Posterior vena cava (tissue), 2 donors: ENCODE data around the gene LIN7A. TPM values are rescaled to one million over a fixed set of nuclear protein-coding genes. Genes with fewer than 3 reads are reported as not detected.

Source experiments
- DNase-seq: peaks from one replicate; pipeline ENCODE4 v3.0.0-alpha.2; 2020; ENCODE audit warnings: low spot score
- intact Hi-C, 2 donors: fragments of 100-400 bp; cut with DNase I; formaldehyde crosslinking; loops; one replicate each; pipeline versions ENCODE4 v1.14.1 to v1.14.2; 2022 to 2023
- total RNA-seq, 2 donors: library from RNA; stranded (reverse); fragmentation: NEBNext Ultra II Directional; extraction: Animal tissue kit (Norgen Biotek cat#: 25700); gene quantifications; one replicate each; pipeline ENCODE4 v1.2.1, GENCODE V29; 2021
- donor health status: DM: yes; HTN: yes; CAD: no.
- donor health status: DM: yes; HTN: yes; CAD: no.

The LIN7A gene
- total RNA-seq, 2 donors from 2014 or later: 2.4 to 3.6 TPM

DNA sequence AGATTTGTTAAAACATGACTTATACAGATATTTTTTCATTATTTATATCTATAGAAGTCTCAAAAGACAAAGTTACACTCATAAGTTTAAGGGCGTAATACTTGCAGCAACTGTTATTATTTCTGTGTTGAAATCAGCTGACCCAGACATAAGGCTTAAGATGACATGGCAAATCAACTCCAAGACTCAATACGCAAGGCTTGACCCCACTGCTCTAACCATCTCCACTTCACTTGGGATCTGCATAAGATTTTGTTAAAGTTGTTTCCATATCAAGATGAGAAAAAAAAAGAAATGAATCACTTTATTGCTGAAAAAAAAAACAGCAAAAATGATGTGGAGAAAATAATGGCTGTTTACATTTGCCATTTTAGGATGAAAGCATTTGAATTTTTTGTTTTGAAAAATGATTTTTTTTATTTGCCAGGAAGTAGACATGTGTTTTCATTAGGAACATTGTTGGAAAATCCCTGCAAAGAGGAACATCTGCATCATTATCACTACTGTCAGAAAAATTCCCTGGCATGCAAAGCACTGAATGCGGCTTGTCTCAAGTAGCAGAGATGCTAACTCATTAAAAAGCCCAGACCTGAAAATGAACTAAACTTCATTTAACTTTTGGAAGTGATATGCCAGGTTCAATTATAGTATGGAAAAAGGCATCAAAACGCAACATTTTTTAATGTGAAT, 73.5 kb downstream of the LIN7A start:
- intact Hi-C loops: no loop called here
- DNase-seq: no peak

DNA sequence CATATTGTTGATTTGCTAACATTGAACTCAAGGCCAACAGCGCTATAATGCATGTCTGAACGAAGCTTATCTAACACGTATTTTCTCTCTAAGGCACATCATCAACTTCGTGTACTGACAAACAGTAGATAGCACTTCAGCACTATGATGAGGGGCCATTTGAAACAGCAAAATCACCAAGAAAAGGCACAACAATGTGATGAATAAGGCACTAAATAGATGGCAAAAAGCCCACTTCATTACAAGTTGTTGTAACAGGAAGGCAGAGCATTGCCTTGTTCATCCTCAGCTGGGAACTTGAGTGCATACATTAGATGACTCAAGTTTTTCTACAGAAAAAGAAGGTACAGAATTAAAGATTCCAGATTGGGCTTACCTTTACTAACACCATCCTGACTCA, 75.2 kb downstream of the LIN7A start:
- DNase-seq: no peak
- intact Hi-C loops: no loop called here

DNA sequence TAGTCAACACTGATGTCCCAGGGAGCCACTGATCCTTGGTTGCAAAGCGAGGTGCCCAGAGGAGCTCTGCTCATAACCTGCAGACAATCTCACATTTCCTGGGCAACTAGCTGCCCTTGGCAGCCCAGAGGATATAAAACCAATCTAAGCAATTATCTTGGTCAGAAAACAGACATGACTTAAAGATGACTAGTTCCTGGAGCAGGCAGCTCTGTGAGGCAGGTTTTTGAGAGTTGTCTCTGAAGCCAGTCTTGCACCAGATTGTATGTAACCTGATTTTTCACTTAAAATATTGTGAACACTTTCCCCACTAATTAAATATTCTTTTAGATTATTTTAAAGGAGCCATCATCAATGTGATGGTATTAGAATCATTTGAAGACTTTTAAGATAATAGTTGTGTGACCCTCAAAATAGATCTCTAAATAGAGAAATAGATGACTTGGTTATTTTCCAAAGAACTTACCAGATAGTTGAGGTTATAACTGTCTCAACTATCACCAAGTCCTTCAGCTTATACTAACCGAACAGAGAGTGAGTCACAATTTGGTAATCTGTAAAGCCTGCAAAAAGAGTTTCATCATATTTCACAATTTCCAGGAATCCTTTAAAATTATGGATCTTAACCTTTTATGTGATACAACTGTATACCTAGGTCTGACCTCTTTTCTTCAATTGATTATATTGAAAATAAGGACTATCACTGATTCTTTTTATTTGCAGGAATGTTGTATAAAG, 75.9 kb downstream of the LIN7A start:
- intact Hi-C loops: no loop called here
- DNase-seq: no peak

DNA sequence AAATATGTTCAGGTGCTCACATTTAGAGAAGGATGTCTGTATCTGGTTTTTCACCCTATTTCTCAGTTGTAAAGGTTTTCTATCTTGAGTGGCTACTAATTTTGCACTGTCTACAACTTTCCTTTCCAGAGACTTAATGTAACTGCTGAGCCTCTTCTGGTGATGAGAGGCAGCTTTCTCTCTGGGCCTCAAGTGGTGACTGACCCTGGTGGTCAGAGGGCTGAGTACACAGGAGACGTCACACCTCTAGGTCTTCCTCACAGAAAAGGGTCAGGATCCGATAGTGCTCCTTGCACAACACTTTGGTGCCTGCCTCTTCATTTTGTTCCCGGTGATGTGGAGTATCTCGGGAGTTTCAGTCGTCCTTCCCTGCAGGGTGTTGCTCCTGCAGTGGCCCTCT, 76.8 kb downstream of the LIN7A start:
- DNase-seq: no peak
- intact Hi-C loops: no loop called here

DNA sequence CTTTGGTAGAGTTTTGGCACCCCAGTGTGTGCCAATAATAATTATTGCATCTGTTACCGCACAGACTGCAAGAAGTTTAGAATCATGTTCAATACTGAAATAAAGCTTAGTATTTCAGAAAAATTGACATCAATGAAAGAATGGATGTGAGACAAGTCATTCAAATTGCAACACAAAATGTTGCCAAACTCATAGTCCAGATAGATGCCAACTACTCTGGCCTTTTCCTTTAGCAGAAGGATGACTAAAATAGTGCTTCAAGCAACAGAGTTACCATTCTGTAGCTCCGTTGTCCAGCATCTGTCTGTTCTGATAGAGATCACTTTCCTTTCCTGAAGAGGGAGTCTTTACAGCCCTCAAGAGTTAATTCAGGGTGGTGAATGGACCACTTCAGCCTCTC, 77.5 kb downstream of the LIN7A start:
- intact Hi-C loops: no loop called here
- DNase-seq: no peak

DNA sequence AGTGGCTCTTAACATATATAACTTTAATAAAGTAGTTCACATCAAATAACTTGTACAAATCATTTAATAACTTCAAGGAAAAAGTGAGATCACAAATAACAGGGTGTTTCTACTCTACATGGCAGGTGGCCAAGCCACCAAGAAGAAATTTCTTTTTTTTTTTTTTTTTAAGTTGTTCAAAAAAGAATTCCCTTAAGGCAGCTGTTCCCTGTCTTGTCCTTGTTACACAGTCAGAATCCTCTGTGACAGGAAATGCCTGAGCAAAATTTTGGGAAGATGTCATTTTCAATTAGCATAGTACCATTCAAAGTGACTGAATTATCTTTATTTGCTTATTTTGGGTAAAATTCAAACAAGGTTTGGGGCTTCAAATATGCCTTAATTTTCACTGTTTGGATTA, 79.4 kb downstream of the LIN7A start:
- intact Hi-C loops: no loop called here

DNA sequence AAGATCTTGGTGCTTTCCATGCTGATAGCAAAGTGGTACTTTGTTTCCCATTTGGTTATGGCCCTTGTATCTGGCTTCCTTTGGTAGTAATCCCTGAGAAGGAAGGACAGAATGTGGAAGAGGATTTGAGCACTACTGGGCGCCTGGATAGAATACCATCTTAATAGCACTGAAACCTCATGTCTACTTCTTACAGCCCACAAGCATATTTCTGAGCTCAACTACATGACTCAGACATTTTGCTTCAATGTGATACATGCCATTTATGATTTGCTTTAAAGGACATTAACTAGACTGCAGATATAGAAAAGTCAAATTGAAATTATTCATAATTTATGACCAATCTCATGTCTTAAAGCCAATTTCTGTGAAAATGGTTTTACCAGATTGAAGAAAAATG, 80.4 kb downstream of the LIN7A start:
- intact Hi-C loops: no loop called here
- DNase-seq: no peak

More for the DNA sequence above, 79.4 kb downstream of the LIN7A start:
- DNase-seq: no peak

DNA sequence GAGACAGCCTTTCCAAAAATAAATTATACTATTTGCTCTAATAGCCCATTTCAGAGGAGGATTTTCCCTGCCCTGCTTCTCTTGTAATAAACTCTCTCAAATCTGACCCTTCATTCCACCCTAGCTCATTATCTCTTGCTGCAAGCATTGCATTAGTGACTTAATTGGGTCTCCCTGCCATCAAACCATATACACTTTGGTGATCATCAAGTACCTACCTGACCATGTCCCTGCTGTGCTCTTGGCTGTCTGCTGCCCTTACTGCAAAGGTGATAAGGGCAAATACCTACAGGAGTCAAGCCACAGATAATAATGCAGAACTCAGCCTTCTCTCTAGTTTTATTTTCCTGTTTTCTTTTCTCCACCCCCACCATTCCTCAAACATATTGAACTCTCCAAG, 88.4 kb downstream of the LIN7A start:
- intact Hi-C loops: no loop called here
- DNase-seq: no peak

DNA sequence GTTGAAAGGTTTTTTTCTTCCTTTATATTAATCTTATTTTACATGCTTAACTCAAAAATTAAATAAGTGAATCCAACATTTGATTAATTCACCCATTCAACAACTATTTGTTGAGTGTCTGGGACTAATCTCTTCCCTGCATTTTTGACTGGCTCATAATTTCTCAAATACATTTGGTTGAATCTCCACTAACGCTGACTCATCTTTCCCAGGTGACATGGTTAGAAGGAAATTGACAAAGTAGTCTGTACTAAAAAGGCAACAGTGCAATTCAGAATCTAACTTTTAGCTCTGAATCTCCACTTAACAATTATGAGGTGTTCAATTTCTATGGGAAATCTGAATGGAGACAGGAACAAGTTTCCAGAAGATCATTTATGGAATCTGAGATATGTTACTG, 88.9 kb downstream of the LIN7A start:
- intact Hi-C loops: no loop called here
- DNase-seq: no peak

DNA sequence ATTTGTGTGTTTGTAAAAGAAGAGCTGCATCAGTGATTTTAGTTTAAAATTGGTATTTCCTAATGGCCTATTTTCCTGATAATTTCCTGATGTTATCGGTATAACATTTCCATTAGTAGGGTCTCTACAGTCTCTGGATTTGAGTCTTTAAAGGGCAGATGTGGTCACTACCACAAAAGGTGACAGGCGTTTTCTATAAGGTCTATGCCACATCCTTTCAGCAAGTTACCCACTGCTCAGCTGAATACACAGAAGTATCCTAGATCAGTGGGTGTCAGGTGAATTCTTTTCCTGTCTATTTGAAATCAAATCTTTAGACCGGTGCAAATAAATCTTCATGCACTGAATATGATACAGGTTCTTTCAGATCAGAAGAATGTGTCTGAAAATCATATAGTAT, 90.2 kb downstream of the LIN7A start:
- intact Hi-C loops: no loop called here
- DNase-seq: no peak

DNA sequence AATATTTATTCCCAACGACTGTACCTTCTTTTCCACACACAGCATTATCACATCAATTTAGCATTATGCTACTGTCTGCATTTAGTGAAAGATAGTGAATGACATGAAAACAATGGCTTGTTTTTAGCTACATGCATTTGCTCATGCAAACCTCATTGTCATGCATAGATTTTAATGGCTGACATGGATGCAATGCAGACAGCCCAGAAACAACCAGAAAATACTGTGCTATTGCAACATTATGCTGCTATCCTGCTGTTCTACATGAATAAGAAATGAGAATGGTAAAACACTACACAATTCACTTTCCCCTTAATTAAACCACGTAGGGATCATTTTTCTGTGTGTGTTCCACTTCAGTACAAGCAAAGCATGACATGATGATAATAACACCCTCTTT, 90.8 kb downstream of the LIN7A start:
- intact Hi-C loops: no loop called here
- DNase-seq: no peak

DNA sequence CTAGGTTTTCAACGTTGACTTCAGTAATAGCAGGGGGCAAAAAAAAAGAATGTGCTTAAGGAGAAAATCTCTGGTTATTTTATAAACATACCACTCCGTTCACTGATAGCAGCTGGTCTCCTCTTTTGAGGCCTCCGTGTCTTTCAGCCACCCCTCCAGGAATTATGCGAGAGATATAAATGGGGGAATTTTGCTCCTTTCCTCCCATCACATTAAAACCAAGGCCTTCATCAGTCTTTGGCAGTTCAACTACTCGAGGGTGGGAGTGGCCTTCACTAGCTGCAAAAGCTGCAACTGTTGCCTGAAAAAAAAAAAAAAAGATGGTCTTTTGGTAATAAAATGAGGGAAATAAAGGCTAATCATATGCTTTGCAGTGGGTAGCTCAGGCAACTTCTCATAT, 92.1 kb downstream of the LIN7A start:
- intact Hi-C loops: no loop called here

DNA sequence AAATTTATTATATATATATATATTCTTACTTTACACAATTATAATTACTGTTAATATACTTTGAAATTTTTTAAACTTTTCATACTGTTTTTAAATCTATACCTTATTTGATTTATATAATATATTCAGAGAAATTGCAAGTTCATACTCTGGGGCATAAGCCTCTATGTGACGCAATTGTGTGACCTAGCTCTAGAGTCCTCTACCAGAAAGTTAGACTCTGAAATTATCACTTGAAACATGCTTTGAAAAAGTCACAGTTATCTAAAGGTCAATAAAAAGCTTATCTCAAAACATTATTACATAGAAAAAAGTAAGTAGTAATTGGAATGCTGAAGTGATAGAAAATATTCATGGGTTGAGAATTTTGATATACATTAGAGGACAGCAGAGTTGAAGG, 93.8 kb downstream of the LIN7A start:
- intact Hi-C loops: no loop called here
- no peak for DNase-seq

More for the DNA sequence above, 92.1 kb downstream of the LIN7A start:
- DNase-seq: no peak

DNA sequence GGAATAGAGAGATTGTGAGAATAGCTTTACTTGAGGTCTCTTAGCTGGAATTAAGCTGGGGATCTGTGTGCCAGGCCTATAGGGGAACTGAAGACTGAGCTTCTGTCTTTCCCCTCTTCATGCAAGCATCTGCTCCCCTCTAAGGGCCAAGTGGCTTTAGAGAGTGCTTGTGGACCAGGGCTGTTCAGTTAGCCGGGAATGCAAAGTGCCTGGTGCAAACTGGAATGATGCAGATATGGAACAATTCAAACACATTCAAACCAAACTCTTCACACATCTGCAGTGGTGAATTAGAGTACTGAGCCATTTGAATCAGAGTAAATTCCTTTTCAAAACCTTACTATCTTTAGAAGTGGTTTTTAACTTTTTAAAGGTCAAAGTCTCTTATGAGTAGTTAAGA, 99.0 kb downstream of the LIN7A start:
- DNase-seq: no peak
- intact Hi-C loops: no loop called here

DNA sequence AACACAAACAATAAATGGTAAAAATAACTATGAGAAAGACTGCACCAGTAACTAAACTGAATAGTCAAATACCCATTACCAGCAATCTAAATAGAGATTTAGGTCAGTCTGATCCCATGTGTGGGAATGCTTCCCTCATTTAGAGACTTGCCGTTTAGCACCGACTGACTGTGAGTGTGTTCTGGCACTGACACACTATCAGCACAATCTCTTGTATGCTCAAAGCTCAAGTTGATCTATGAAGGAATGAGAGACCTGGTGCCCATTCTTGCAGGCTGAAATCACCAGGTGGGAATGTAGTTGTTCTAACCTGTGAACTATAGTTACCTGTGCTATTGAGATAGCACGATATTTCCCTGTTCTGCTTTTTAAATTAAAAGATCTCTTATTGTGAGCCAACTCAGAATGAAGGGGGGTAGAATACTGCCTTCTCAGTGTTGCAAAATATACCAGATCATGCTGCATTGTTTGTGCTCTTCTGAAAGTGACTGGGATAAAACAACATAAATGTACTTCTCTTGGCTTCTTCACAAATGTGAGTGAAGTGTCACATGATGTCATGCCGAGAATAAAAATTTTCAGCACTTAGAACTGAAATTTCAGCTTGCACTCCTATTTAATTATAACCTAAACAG, 99.6 kb downstream of the LIN7A start:
- DNase-seq: no peak
- intact Hi-C loops: no loop called here

DNA sequence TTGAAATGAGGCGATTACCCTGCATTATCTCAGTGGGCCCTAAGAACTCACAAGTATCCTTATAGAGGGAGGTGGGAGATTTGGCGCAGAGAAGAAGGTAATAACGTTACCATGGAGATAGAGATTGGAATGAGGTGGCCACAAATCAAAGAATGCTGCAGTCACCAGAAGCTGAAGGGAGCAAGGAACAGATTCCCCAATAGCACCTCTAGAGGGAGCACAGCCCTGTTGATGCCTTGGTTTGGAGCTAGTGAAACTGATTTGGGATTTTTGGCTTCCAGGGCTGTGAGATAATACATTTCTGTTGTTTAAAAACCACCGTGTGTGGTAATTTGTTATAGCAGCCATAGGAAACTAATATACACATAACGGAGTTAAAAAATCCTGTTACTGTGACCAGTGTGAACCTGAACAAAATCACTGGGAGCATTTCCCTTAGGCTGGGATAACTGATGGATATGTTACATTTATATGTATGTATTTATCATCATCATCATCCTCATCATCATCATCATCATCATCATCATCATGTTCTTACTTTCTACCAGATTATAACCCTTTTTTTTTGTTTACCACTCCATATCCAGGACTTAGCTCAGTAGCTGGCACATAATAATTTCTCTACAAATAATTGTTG, 100.3 kb downstream of the LIN7A start:
- intact Hi-C loops: no loop called here
- no peak for DNase-seq

DNA sequence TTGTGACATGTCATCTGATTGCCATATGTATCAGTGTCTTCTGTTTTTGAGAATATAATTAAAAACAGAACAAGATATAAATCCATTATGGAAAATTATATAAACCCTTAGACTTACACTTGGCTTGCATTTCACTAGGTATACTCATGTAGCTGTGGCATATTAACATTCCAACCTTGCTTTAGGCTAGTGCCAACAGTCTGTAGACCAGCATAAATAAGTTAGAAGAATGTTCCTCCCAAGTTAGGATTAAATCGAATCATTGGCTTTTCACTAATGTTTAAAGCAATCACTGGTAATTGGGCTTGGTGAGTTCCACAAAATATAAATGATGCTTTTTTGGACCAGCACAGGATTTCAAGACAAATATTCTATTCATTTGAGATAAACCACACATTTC, 103.0 kb downstream of the LIN7A start:
- intact Hi-C loops: no loop called here
- no peak for DNase-seq

DNA sequence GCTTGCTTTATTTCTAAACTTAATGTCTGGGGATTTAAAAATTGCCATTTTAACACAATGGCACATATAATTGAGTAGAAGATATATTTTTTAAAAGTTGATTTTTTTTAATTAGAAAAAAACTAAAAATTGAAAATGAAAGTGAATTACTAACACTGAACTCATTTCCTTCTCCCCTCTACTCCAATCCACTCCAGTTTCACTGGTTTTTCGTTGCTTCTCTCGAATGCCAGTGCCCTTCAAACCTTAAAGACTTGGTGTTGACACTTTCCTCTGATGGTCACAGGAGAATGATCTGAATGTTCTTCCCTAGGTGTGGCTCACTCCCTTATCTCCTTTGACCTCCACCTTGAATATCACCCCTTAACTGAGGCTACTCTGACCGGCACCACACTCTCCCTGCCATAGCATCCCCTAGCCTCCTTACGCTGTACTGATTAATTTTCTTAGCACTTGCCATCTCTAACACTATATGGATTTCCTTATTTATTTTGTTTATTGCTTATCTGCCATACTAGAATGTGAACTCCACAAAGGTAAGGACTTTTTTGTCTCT, 107.1 kb downstream of the LIN7A start:
- no peak for DNase-seq
- intact Hi-C loops: no loop called here

DNA sequence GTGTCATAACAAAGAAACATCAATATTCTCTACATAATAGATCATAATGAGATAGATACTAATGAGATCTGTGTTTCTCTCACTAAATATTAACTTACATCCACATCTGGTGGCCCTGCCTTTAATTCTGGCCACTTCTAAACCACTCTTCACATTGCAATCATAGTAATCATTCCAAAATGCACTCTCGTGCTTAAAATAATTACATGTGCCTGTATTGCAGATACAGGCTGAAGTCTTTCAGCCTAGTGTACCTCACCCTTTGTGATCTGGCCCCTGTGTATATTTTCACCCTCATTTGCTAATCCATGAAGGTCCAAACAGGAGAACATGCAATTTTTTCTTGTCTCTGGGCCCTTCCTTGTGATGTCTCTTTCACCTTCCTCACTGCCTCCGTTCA, 108.0 kb downstream of the LIN7A start:
- intact Hi-C loops: no loop called here
- no peak for DNase-seq

DNA sequence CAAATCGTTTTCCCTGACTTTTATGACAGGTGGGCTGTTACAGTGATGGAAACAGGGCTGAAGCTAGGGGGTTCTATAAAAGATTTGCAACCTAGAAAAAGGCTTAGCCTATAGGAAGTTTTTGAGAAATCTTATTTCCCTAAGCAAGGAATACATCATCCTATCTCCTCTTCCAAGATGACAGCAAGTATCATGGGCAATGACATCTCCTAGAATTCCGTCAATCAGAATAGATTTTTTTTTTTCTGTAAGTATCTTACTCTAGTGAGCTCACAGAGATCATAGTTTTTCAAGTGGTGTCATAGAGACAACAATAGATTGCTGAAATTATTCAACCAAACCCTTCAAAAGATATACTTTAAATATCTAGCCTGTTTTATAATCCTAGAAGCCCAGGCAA, 112.2 kb downstream of the LIN7A start:
- no peak for DNase-seq
- intact Hi-C loops: no loop called here
